ENCODE measurements around the gene FSD1.

DNA sequence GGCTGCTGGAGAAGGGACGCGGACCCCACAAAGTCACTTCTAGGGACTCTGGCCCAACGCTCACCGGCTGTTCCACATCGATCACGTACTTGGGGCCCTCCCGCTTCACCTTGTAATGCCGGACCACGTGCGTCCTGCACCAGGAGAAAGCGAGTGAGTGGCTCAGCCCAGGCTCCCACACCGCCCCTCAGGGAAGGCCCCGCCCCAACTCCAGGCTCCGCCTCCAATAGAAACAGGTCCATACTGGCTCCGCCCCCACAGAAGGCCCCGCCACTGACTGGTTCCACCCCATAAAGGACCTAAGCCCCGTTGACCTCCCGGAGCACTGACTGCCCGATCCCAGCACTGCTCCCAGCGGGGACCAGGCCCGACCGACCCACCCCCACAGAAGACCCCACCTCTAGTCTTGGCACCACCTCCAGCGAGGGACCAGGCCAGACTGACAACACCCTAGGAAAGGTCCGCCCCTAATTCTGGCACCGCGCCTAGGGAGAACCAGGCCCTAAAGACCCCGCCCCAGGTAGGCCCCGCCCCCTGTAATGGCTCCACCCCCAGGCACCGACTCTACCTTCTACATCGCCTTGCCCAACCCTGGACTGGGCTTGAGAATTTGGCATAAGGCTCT lies 23.0 kb downstream of the FSD1 start:
- TF ChIP-seq TAF1 (IDR thresholded peaks at IDR 0.05; ENCODE audit: low read depth) (no peak), SMC3 (conservative IDR thresholded peaks at IDR 0.05; ENCODE audit: poor library complexity) (no peak), EP300 (conservative IDR thresholded peaks at IDR 0.05; ENCODE audit: poor library complexity, severe bottlenecking) (no peak), EZH2 (IDR thresholded peaks at IDR 0.05; ENCODE audit: borderline replicate concordance, insufficient read depth, low read length, poor library complexity, severe bottlenecking) (no peak), RAD21 (conservative IDR thresholded peaks at IDR 0.05) (no peak), POLR2AphosphoS5 (IDR thresholded peaks at IDR 0.05) (no peak)
- TF ChIP-seq, protein P1, sequence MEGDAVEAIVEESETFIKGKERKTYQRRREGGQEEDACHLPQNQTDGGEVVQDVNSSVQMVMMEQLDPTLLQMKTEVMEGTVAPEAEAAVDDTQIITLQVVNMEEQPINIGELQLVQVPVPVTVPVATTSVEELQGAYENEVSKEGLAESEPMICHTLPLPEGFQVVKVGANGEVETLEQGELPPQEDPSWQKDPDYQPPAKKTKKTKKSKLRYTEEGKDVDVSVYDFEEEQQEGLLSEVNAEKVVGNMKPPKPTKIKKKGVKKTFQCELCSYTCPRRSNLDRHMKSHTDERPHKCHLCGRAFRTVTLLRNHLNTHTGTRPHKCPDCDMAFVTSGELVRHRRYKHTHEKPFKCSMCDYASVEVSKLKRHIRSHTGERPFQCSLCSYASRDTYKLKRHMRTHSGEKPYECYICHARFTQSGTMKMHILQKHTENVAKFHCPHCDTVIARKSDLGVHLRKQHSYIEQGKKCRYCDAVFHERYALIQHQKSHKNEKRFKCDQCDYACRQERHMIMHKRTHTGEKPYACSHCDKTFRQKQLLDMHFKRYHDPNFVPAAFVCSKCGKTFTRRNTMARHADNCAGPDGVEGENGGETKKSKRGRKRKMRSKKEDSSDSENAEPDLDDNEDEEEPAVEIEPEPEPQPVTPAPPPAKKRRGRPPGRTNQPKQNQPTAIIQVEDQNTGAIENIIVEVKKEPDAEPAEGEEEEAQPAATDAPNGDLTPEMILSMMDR (IDR thresholded peaks at IDR 0.05; ENCODE audit: poor library complexity, severe bottlenecking), result no peak
- TF ChIP-seq, protein P2, sequence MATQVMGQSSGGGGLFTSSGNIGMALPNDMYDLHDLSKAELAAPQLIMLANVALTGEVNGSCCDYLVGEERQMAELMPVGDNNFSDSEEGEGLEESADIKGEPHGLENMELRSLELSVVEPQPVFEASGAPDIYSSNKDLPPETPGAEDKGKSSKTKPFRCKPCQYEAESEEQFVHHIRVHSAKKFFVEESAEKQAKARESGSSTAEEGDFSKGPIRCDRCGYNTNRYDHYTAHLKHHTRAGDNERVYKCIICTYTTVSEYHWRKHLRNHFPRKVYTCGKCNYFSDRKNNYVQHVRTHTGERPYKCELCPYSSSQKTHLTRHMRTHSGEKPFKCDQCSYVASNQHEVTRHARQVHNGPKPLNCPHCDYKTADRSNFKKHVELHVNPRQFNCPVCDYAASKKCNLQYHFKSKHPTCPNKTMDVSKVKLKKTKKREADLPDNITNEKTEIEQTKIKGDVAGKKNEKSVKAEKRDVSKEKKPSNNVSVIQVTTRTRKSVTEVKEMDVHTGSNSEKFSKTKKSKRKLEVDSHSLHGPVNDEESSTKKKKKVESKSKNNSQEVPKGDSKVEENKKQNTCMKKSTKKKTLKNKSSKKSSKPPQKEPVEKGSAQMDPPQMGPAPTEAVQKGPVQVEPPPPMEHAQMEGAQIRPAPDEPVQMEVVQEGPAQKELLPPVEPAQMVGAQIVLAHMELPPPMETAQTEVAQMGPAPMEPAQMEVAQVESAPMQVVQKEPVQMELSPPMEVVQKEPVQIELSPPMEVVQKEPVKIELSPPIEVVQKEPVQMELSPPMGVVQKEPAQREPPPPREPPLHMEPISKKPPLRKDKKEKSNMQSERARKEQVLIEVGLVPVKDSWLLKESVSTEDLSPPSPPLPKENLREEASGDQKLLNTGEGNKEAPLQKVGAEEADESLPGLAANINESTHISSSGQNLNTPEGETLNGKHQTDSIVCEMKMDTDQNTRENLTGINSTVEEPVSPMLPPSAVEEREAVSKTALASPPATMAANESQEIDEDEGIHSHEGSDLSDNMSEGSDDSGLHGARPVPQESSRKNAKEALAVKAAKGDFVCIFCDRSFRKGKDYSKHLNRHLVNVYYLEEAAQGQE (IDR thresholded peaks at IDR 0.05; ENCODE audit: borderline replicate concordance), result no peak
